IMR-90 (cell line): ENCODE measurements around the gene KDM1B. TPM values are rescaled to one million over a fixed set of nuclear protein-coding genes. Genes with fewer than 3 reads are reported as not detected.

Experiments used
- ATAC-seq: fragments of 200-7000 bp; cut with Tn5 transposase; 2 replicates; pipeline ENCODE4 v1.9.1; 2020; ENCODE audit warnings: low read depth, mild to moderate bottlenecking, moderate library complexity
- BruUV-seq: library from RNA; stranded (reverse); fragments of 400-500 nt; replicated peaks from 2 replicates; lab custom pipeline; 2021; lab: Mats Ljungman, UMichigan
- CTCF ChIA-PET: fragments of 300-600 bp; formaldehyde crosslinking; extraction: SDS; loops from one replicate; lab custom pipeline; 2021; ENCODE audit warnings: antibody characterized with exemption; lab: Yijun Ruan, JAX
- POLR2A ChIA-PET: fragments of 300-600 bp; sonication (Branson Sonifier 250); formaldehyde crosslinking; loops from one replicate; lab custom pipeline; 2022; ENCODE audit warnings: antibody characterized with exemption; ENCODE audit not compliant: unreplicated experiment; lab: Charles Lee
- DNase-seq: peaks from one replicate; pipeline ENCODE4 v3.0.0; 2013
- H2AFZ ChIP-seq: replicated peaks from 2 replicates; pipeline ENCODE3; 2013; ENCODE audit warnings: low read length, mild to moderate bottlenecking; ENCODE audit not compliant: poor library complexity
- H2AK5ac ChIP-seq: 2 replicates; pipeline ENCODE4 v1.6.1; 2013; ENCODE audit warnings: low read depth, low read length, inconsistent platforms
- H2AK9ac ChIP-seq: replicated peaks from 2 replicates; pipeline ENCODE3; 2013; ENCODE audit warnings: mild to moderate bottlenecking, low read depth, low read length, moderate library complexity; ENCODE audit not compliant: poor library complexity
- H2BK120ac ChIP-seq: 2 replicates; pipeline ENCODE4 v1.6.1; 2013; ENCODE audit warnings: low read depth, low read length, inconsistent platforms
- H2BK15ac ChIP-seq: 3 replicates; pipeline ENCODE4 v1.6.1; 2013; ENCODE audit warnings: low read depth, low read length, inconsistent platforms
- H2BK20ac ChIP-seq: 2 replicates; pipeline ENCODE4 v1.6.1; 2013; ENCODE audit warnings: low read depth, mild to moderate bottlenecking, inconsistent platforms, low read length, moderate library complexity
- H2BK5ac ChIP-seq: 2 replicates; pipeline ENCODE4 v1.6.1; 2013; ENCODE audit warnings: mild to moderate bottlenecking, low read depth, low read length, inconsistent platforms; ENCODE audit not compliant: poor library complexity, severe bottlenecking
- H3K14ac ChIP-seq: replicated peaks from 2 replicates; pipeline ENCODE4 v1.6.1; 2013; ENCODE audit warnings: low read depth, low read length, inconsistent platforms
- H3K18ac ChIP-seq: 2 replicates; pipeline ENCODE4 v1.6.1; 2013; ENCODE audit warnings: low read depth, low read length, control low read depth
- H3K23ac ChIP-seq: 2 replicates; pipeline ENCODE4 v1.6.1; 2013; ENCODE audit warnings: low read depth, low read length, inconsistent platforms
- H3K27ac ChIP-seq: 2 replicates; pipeline ENCODE4 v1.5.1; 2013; ENCODE audit warnings: mild to moderate bottlenecking, control low read depth, low read length; ENCODE audit not compliant: insufficient read depth
- H3K27me3 ChIP-seq: 2 replicates; pipeline ENCODE4 v1.6.1; 2013; ENCODE audit warnings: low read length; ENCODE audit not compliant: control insufficient read depth, insufficient read depth
- H3K36me3 ChIP-seq: 2 replicates; pipeline ENCODE4 v1.6.1; 2013; ENCODE audit warnings: low read length, mixed read lengths; ENCODE audit not compliant: control insufficient read depth, insufficient read depth
- H3K4ac ChIP-seq: 2 replicates; pipeline ENCODE4 v1.6.1; 2013; ENCODE audit warnings: low read depth, low read length, inconsistent platforms
- H3K4me1 ChIP-seq: 2 replicates; pipeline ENCODE4 v1.6.1; 2013; ENCODE audit warnings: low read length, mixed read lengths; ENCODE audit not compliant: control insufficient read depth, insufficient read depth
- H3K4me2 ChIP-seq: 2 replicates; pipeline ENCODE4 v1.6.1; 2013; ENCODE audit warnings: low read depth, mild to moderate bottlenecking, control low read depth, low read length, moderate library complexity
- H3K4me3 ChIP-seq: 2 replicates; pipeline ENCODE4 v1.5.1; 2013; ENCODE audit warnings: low read depth, mild to moderate bottlenecking, control low read depth, low read length, moderate library complexity; ENCODE audit not compliant: insufficient read depth
- H3K56ac ChIP-seq: 2 replicates; pipeline ENCODE4 v1.6.1; 2013; ENCODE audit warnings: low read length, inconsistent platforms; ENCODE audit not compliant: insufficient read depth; ENCODE audit errors: extremely low read depth
- H3K79me1 ChIP-seq, 2 experiments: 2 replicates each; pipeline ENCODE4 v1.6.1; 2013; ENCODE audit warnings: low read length in 2 of 2, inconsistent platforms in 1 of 2, low read depth in 1 of 2
- H3K9ac ChIP-seq: 2 replicates; pipeline ENCODE4 v1.6.1; 2013; ENCODE audit warnings: low read depth, low read length, control low read depth
- H3K9me1 ChIP-seq: 2 replicates; pipeline ENCODE4 v1.6.1; 2013; ENCODE audit warnings: low read length, inconsistent platforms; ENCODE audit not compliant: insufficient read depth
- H3K9me3 ChIP-seq: 2 replicates; pipeline ENCODE4 v1.6.1; 2013; ENCODE audit warnings: low read length; ENCODE audit not compliant: control insufficient read depth, insufficient read depth
- H4K20me1 ChIP-seq: 2 replicates; pipeline ENCODE4 v1.6.1; 2013; ENCODE audit warnings: low read length, inconsistent platforms; ENCODE audit not compliant: insufficient read depth
- H4K5ac ChIP-seq: 2 replicates; pipeline ENCODE4 v1.6.1; 2013; ENCODE audit warnings: mild to moderate bottlenecking, low read depth, low read length, control low read depth
- H4K8ac ChIP-seq, 2 experiments: 2 replicates each; pipeline ENCODE4 v1.6.1; 2013; ENCODE audit warnings: low read depth in 2 of 2, low read length in 2 of 2, control low read depth in 1 of 2, inconsistent platforms in 1 of 2
- H4K91ac ChIP-seq: 2 replicates; pipeline ENCODE4 v1.6.1; 2013; ENCODE audit warnings: low read depth, low read length, inconsistent platforms; ENCODE audit not compliant: insufficient read depth
- BHLHE40 ChIP-seq: fragments of 150-350 bp; IDR thresholded peaks from 2 replicates; pipeline ENCODE4 v1.6.1; 2016; ENCODE audit warnings: mild to moderate bottlenecking, low read depth, low read length
- CEBPB ChIP-seq: IDR thresholded peaks from 2 replicates; pipeline ENCODE4 v1.6.1; 2012; ENCODE audit warnings: low read depth, low read length, improper control_type of control experiment
- CHD1 ChIP-seq: IDR thresholded peaks from 2 replicates; pipeline ENCODE4 v1.6.1; 2012; ENCODE audit warnings: low read depth, low read length, improper control_type of control experiment
- CTCF ChIP-seq: conservative IDR thresholded peaks from 2 replicates; pipeline ENCODE4 v1.5.1; 2012; ENCODE audit warnings: mild to moderate bottlenecking, low read depth, low read length, improper control_type of control experiment
- ELK1 ChIP-seq: fragments of 150-350 bp; IDR thresholded peaks from 2 replicates; pipeline ENCODE4 v1.6.1; 2016; ENCODE audit warnings: low read depth, mild to moderate bottlenecking, low read length, moderate library complexity, borderline replicate concordance
- FOS ChIP-seq: fragments of 150-350 bp; IDR thresholded peaks from 2 replicates; pipeline ENCODE4 v1.6.1; 2016; ENCODE audit warnings: low read depth, low read length
- MAFK ChIP-seq: IDR thresholded peaks from 2 replicates; pipeline ENCODE4 v1.6.1; 2012; ENCODE audit warnings: low read depth, low read length, improper control_type of control experiment
- MAZ ChIP-seq: IDR thresholded peaks from 2 replicates; pipeline ENCODE4 v1.6.1; 2012; ENCODE audit warnings: low read depth, mild to moderate bottlenecking, low read length, improper control_type of control experiment, moderate library complexity, borderline replicate concordance
- MXI1 ChIP-seq: IDR thresholded peaks from 2 replicates; pipeline ENCODE4 v1.6.1; 2012; ENCODE audit warnings: low read depth, mild to moderate bottlenecking, low read length, moderate library complexity, borderline replicate concordance
- NFE2L2 ChIP-seq: fragments of 150-350 bp; IDR thresholded peaks from 2 replicates; pipeline ENCODE4 v1.6.1; 2016; ENCODE audit warnings: low read depth, mild to moderate bottlenecking, low read length
- POLR2A ChIP-seq: IDR thresholded peaks from 2 replicates; pipeline ENCODE4 v1.6.1; 2012; ENCODE audit warnings: mild to moderate bottlenecking, low read depth, low read length
- RAD21 ChIP-seq: IDR thresholded peaks from 2 replicates; pipeline ENCODE4 v1.6.1; 2012; ENCODE audit warnings: low read length, improper control_type of control experiment
- RCOR1 ChIP-seq: IDR thresholded peaks from 2 replicates; pipeline ENCODE4 v1.6.1; 2012; ENCODE audit warnings: mild to moderate bottlenecking, low read length, improper control_type of control experiment; ENCODE audit not compliant: insufficient replicate concordance
- RFX5 ChIP-seq: IDR thresholded peaks from 2 replicates; pipeline ENCODE4 v1.8.0; 2012; ENCODE audit warnings: low read depth, mild to moderate bottlenecking, low read length, moderate library complexity
- SMC3 ChIP-seq: fragments of 150-350 bp; IDR thresholded peaks from 2 replicates; pipeline ENCODE4 v1.6.1; 2016; ENCODE audit warnings: low read depth, mild to moderate bottlenecking, antibody characterized with exemption, low read length, moderate library complexity
- USF2 ChIP-seq: fragments of 150-350 bp; IDR thresholded peaks from 2 replicates; pipeline ENCODE4 v1.6.1; 2017; ENCODE audit warnings: mild to moderate bottlenecking, antibody characterized with exemption, low read length, low read depth
- WGBS, 2 experiments: methylation state at CpG; one replicate each; pipeline versions ENCODE4 v1.1.5 to v1.1.7; 2013; ENCODE audit warnings: missing lambda C conversion rate in 2 of 2; ENCODE audit not compliant: insufficient read length in 1 of 2; ENCODE audit errors: extremely low coverage in 2 of 2; 5-methylcytosine and 5-hydroxymethylcytosine counted together
- dilution Hi-C: fragments of 300-500 bp; cut with HindIII; formaldehyde crosslinking; loops from one replicate; pipeline ENCODE4 v1.14.3; 2018; ENCODE audit warnings: low sequenced_read_pairs; ENCODE audit not compliant: unreplicated experiment
- in situ Hi-C: fragments of 300-500 bp; cut with MboI; formaldehyde crosslinking; loops from 3 replicates; pipeline ENCODE4 v1.14.3; 2019; ENCODE audit warnings: low sequenced_read_pairs, inconsistent platforms, mixed read lengths
- intact Hi-C: fragments of 100-400 bp; cut with micrococcal nuclease; formaldehyde crosslinking; loops from 2 replicates; pipeline ENCODE4 v1.10.0; 2022
- polyA plus RNA-seq, 3 experiments: library from polyadenylated mRNA; depleted of rRNA; stranded (reverse); fragments of >200 nt; gene quantifications; 2 replicates each; pipeline ENCODE4 v1.2.3, GENCODE V29; 2012; ENCODE audit warnings: low replicate concordance in 1 of 3
- total RNA-seq: library from RNA; depleted of rRNA; stranded (reverse); fragments of >200 nt; gene quantifications from 2 replicates; pipeline ENCODE4 v1.2.3, GENCODE V29; 2012

Gene KDM1B
- total and polyA plus RNA-seq, 2 of the 4 experiments (the other 2 are of a cell fraction), result 13.2 to 16.7 TPM

GRCh38 chr6:18235524-18235923 lies 80.3 kb downstream of the KDM1B start:
- CTCF ChIA-PET, result interaction anchor here (0.6 kb wide), 1 partner anchor 85 kb away, joined by 3 read pairs; no protein-coding TSS in a partner anchor

More at GRCh38 chr6:18235524-18235923, 80.3 kb downstream of the KDM1B start:
- in situ Hi-C loops, result no loop called here
- peaks cover 4% of the 10 kb centered on the region for H3K9me3 ChIP-seq
- no peaks in the 10 kb centered on the region for H3K4me1 ChIP-seq
- peaks cover 8 to 18% of the 10 kb centered on the region in 2 experiments; a peak in 3 of 4 replicates for H3K79me1 ChIP-seq
- H3K27me3 ChIP-seq, result no peaks in the 10 kb centered on the region
- H3K36me3 ChIP-seq, result peaks cover 23% of the 10 kb centered on the region
- ATAC-seq, result no peak
- no peak overlapping the region for H2AFZ ChIP-seq
- H3K9ac ChIP-seq, result no peak overlapping the region
- H4K20me1 ChIP-seq, result no peaks in the 10 kb centered on the region
- no peak for DNase-seq
- no peak overlapping the region for H4K91ac ChIP-seq
- no peak overlapping the region for H2AK9ac ChIP-seq
- H2BK20ac ChIP-seq, result no peak overlapping the region
- no peak overlapping the region for H3K56ac ChIP-seq
- intact Hi-C loops, result no loop called here
- dilution Hi-C loops, result no loop called here
- no peak overlapping the region for H2BK15ac ChIP-seq
- H2BK5ac ChIP-seq, result no peak overlapping the region
- H2AK5ac ChIP-seq, result no peak overlapping the region
- WGBS, 2 experiments, result 100% methylated on average over 1 of the region's 3 CpGs; no CpG with 5 or more reads in 1 of the 2 experiments
- H3K9me1 ChIP-seq, result no peaks in the 10 kb centered on the region
- TF ChIP-seq ELK1 (no peak), USF2 (no peak), CEBPB (no peak), SMC3 (no peak), CHD1 (no peak), MAFK (no peak), CTCF (no peak), RAD21 (no peak), RFX5 (no peak), RCOR1 (no peak), NFE2L2 (no peak), FOS (no peak), POLR2A (no peak), BHLHE40 (no peak), MAZ (no peak), MXI1 (no peak)
- POLR2A ChIA-PET, result no interaction called here
- no peak overlapping the region for H3K27ac ChIP-seq
- H4K8ac ChIP-seq, result no peak overlapping the region
- no peak overlapping the region for H3K4ac ChIP-seq
- no peak overlapping the region for H4K5ac ChIP-seq
- no peak overlapping the region for H2BK120ac ChIP-seq
- no peak overlapping the region for H3K14ac ChIP-seq
- H3K4me3 ChIP-seq, result no peak overlapping the region
- no peak overlapping the region for H3K4me2 ChIP-seq
- H3K18ac ChIP-seq, result no peak overlapping the region
- BruUV-seq, result no TSS peak
- no peak overlapping the region for H3K23ac ChIP-seq
